ENCODE results near the gene ZFC3H1.

GRCh38 chr12:71585218-71585617 is 78.4 kb downstream of the ZFC3H1 start:
- no peak for TF ChIP-seq POLR2A (IDR thresholded peaks at IDR 0.05)
- no peak for TF ChIP-seq CTCF (IDR thresholded peaks at IDR 0.05)
